K562 (cell line): Measurements from ENCODE around the gene GSTM2. TPM values are rescaled to one million over a fixed set of nuclear protein-coding genes. Genes with fewer than 3 reads are reported as not detected.
"Not testable (repeated sequence)": the region's sequence is repeated elsewhere in the genome, so short reads cannot be mapped to it uniquely, and the experiment has no call there.

Source experiments
- ATAC-seq: fragments of 200-7000 bp; cut with Tn5 transposase; 3 replicates; pipeline ENCODE4 v1.9.1; 2020; ENCODE audit warnings: moderate library complexity
- BruUV-seq: library from RNA; stranded (reverse); fragments of 400-500 nt; replicated peaks from 2 replicates; lab custom pipeline; 2021; lab: Mats Ljungman, UMichigan
- CTCF ChIA-PET: fragments of 300-600 bp; formaldehyde crosslinking; extraction: SDS; loops from one replicate; lab custom pipeline; 2021; ENCODE audit warnings: low intra/inter-chr PET ratio; lab: Yijun Ruan, JAX
- POLR2A ChIA-PET: fragments of 300-600, 350-650 bp; sonication (Branson Sonifier 250); formaldehyde crosslinking; extraction: SDS; loops from one replicate; lab custom pipeline; 2021; ENCODE audit warnings: antibody characterized with exemption, inconsistent platforms; lab: Yijun Ruan, JAX
- DNase-seq, 4 experiments: peaks; one replicate each; pipeline versions ENCODE4 v3.0.0 to v3.0.0-alpha.2; 2011 to 2018; ENCODE audit warnings: low spot score in 3 of 4, mixed read lengths in 3 of 4; ENCODE audit errors: extremely low read depth in 1 of 4
- FAIRE-seq: peaks from 2 replicates; lab custom pipeline; 2011; peaks lifted over from hg19 to GRCh38; lab: Jason Lieb, UNC
- H2AFZ ChIP-seq: 2 replicates; pipeline ENCODE4 v1.6.0; 2011; ENCODE audit warnings: low read depth, low read length, control low read depth, inconsistent platforms
- H3K27ac ChIP-seq: fragments of 200-600 bp; 3 replicates; pipeline ENCODE4 v1.8.0; 2011; ENCODE audit warnings: low read depth, mild to moderate bottlenecking, control low read depth, inconsistent platforms, low read length, moderate library complexity, mixed read lengths; ENCODE audit errors: extremely low read depth
- H3K27me3 ChIP-seq, 2 experiments: fragments of 300-600 bp in 1 of 2; 2 replicates in 1 of 2; 3 replicates in 1 of 2; pipeline versions ENCODE4 v1.6.0 to v1.8.0; 2011; ENCODE audit warnings: inconsistent platforms in 2 of 2, low read length in 2 of 2, mild to moderate bottlenecking in 1 of 2, mixed read lengths in 1 of 2, moderate library complexity in 1 of 2; ENCODE audit not compliant: control insufficient read depth in 2 of 2, insufficient read depth in 2 of 2
- H3K36me3 ChIP-seq: fragments of 300-600 bp; 3 replicates; pipeline ENCODE4 v1.8.0; 2011; ENCODE audit warnings: mild to moderate bottlenecking, low read length, inconsistent platforms; ENCODE audit not compliant: control insufficient read depth, insufficient read depth
- H3K4me1 ChIP-seq, 2 experiments: fragments of 200-600 bp in 1 of 2; replicated peaks in 1 of 2; 2 replicates in 1 of 2; 3 replicates in 1 of 2; pipeline versions ENCODE4 v1.5.1 to v1.8.0; 2011; ENCODE audit warnings: inconsistent platforms in 2 of 2, low read length in 2 of 2, mild to moderate bottlenecking in 1 of 2, mixed read lengths in 1 of 2, moderate library complexity in 1 of 2; ENCODE audit not compliant: control insufficient read depth in 2 of 2, insufficient read depth in 2 of 2
- H3K4me2 ChIP-seq: 2 replicates; pipeline ENCODE4 v1.6.1; 2011; ENCODE audit warnings: low read length, control low read depth, inconsistent platforms, mixed read lengths; ENCODE audit not compliant: insufficient read depth
- H3K4me3 ChIP-seq: fragments of 200-600 bp; sonication (generic), shearing (Covaris generic); 2 replicates; pipeline ENCODE4 v1.5.1; 2016; ENCODE audit warnings: control low read depth, inconsistent platforms
- H3K79me2 ChIP-seq: fragments of 200-600 bp; 3 replicates; pipeline ENCODE4 v1.8.0; 2011; ENCODE audit warnings: low read length, inconsistent platforms; ENCODE audit not compliant: control insufficient read depth, insufficient read depth
- H3K9ac ChIP-seq, 2 experiments: 2 replicates each; pipeline versions ENCODE4 v1.6.0 to v1.6.1; 2011; ENCODE audit warnings: low read depth in 2 of 2, low read length in 2 of 2, control low read depth in 1 of 2, inconsistent platforms in 1 of 2, mild to moderate bottlenecking in 1 of 2, mixed read lengths in 1 of 2; ENCODE audit not compliant: insufficient read depth in 1 of 2
- H3K9me1 ChIP-seq: one replicate; pipeline ENCODE4 v1.6.0; 2011; ENCODE audit warnings: inconsistent platforms, mild to moderate bottlenecking, low read length, moderate library complexity; ENCODE audit not compliant: control insufficient read depth, insufficient read depth
- H3K9me3 ChIP-seq: replicated peaks from 2 replicates; pipeline ENCODE4 v1.5.1; 2011; ENCODE audit warnings: low read depth, low read length, inconsistent platforms; ENCODE audit not compliant: control insufficient read depth, insufficient read depth
- H4K20me1 ChIP-seq: replicated peaks from 2 replicates; pipeline ENCODE4 v1.6.1; 2011; ENCODE audit warnings: low read length, inconsistent platforms, mixed read lengths; ENCODE audit not compliant: control insufficient read depth, insufficient read depth
- HES1 ChIP-seq: fragments of 450-650 bp; IDR thresholded peaks from 2 replicates; pipeline ENCODE4 v1.6.1; 2016; ENCODE audit warnings: low read depth, mild to moderate bottlenecking, moderate library complexity
- VEZF1 ChIP-seq: fragments of 200-800 bp; sonication (Bioruptor generic); IDR thresholded peaks from 2 replicates; pipeline ENCODE4 v1.6.1; 2017; ENCODE audit warnings: missing genetic modification characterization, missing compliant biosample characterization
- ZNF316 ChIP-seq: fragments of 450-650 bp; IDR thresholded peaks from 2 replicates; pipeline ENCODE4 v1.6.1; 2016
- ZNF740 ChIP-seq, 3 experiments: fragments of 200-800 bp in 1 of 3; sonication (Bioruptor generic) in 1 of 3; sonication (generic) in 1 of 3; formaldehyde crosslinking in 1 of 3; IDR thresholded peaks; 2 replicates each; pipeline versions ENCODE4 v1.6.1 to v1.8.0; 2016 to 2022; ENCODE audit warnings: mild to moderate bottlenecking in 2 of 3, missing compliant biosample characterization in 2 of 3, missing genetic modification characterization in 2 of 3, missing genetic modification reagents in 1 of 3
- WGBS: fragments of 100-300 bp; shearing (Covaris generic); methylation state at CpG from one replicate; pipeline ENCODE4 v1.1.6; 2016; ENCODE audit warnings: low coverage, mixed read lengths; ENCODE audit not compliant: insufficient coverage; ENCODE audit errors: missing lambda C conversion rate; 5-methylcytosine and 5-hydroxymethylcytosine counted together
- in situ Hi-C: fragments of 300-500 bp; cut with MboI; formaldehyde crosslinking; loops from 4 replicates; pipeline ENCODE4 v1.15.0; 2018; ENCODE audit warnings: inconsistent platforms, mixed read lengths
- intact Hi-C: fragments of 100-400 bp; cut with micrococcal nuclease; formaldehyde crosslinking; loops from 2 replicates; pipeline ENCODE4 v1.14.2; 2022
- polyA plus RNA-seq, 8 experiments: library from polyadenylated mRNA; depleted of rRNA in 4 of 8; stranded (reverse) in 5 of 8; unstranded in 3 of 8; fragments of >200 nt; fragmentation: Nextera tagmentation in 2 of 8; fragmentation: Illumina TruSeq in 1 of 8; extraction: Ambion mirVana in 2 of 8; extraction: Trizol in 1 of 8; gene quantifications; 2 replicates each; pipeline versions ENCODE4 v1.2.1 to v1.2.3, GENCODE V29; 2011 to 2014; ENCODE audit warnings: inconsistent platforms in 1 of 8, missing spikeins in 1 of 8
- total RNA-seq, 7 experiments: library from RNA; depleted of rRNA in 6 of 7; stranded (reverse); fragments of >200 nt in 6 of 7; fragmentation: Illumina TruSeq in 2 of 7; extraction: Trizol in 2 of 7; gene quantifications; 2 replicates each; pipeline versions ENCODE4 v1.2.1 to v1.2.3, GENCODE V29; 2011 to 2021; ENCODE audit warnings: low replicate concordance in 1 of 7

GSTM2 gene
- total and polyA plus RNA-seq, 9 of the 15 experiments (the other 6 are each of a cell fraction or from before 2014, with no cell fraction given) = 1.6 to 15.1 (median 6.8) TPM

GRCh38 chr1:109669246-109669948 lies 1.5 kb downstream of the GSTM2 start (continued):
- no peak for TF ChIP-seq HES1
- TF ChIP-seq, all 486 proteins: peak for 0

- H4K20me1 ChIP-seq; H3K9me3 ChIP-seq; H3K9me1 ChIP-seq; H3K79me2 ChIP-seq; FAIRE-seq; H3K27me3 ChIP-seq; H3K4me2 ChIP-seq; CTCF ChIA-PET; in situ Hi-C loops; H3K27ac ChIP-seq; H3K4me3 ChIP-seq; ATAC-seq; H3K9ac ChIP-seq; H2AFZ ChIP-seq; H3K36me3 ChIP-seq; BruUV-seq; TF ChIP-seq ZNF740 (CRISPR knock-in tag; IDR thresholded peaks at IDR 0.05): not testable (repeated sequence)
- intact Hi-C loops = loop anchor here (5.0 kb wide), 1 partner anchor 37 kb away; no protein-coding TSS in a partner anchor
- TF ChIP-seq ZNF740 (tag; IDR thresholded peaks at IDR 0.05) (peak in 1 of 2 experiments; percentile 67; a peak in 2 of 4 replicates), VEZF1 (CRISPR knock-in tag) (peak; percentile 51), ZNF316 (peak; percentile 72)
- peaks cover 4 to 15% of the 10 kb centered on the region in 2 experiments; a peak in 4 of 5 replicates for H3K4me1 ChIP-seq
- POLR2A ChIA-PET = interaction anchor here (1.1 to 1.9 kb wide), 3 partner anchors 11 to 55 kb away, joined by 3 to 6 read pairs (median 4); no protein-coding TSS in a partner anchor
- peak; percentile 17 to 32 (median 25) for DNase-seq
- 38% methylated on average over 4 of the region's 5 CpGs for WGBS
These were observed 2.1 kb downstream of the GSTM2 start for GRCh38 chr1:109669949-109670302.
